Measurements from ENCODE around the gene CEP68.
"Not testable (repeated sequence)": the region's sequence is repeated elsewhere in the genome, so short reads cannot be mapped to it uniquely, and the experiment has no call there.

The CEP68 gene

GRCh38 chr2:65129826-65130663, 73.8 kb downstream of the CEP68 start, which contains the start of gene RAB1A:
RAB1A (minus strand) TSS chr2:65130106; CDS start chr2:65129915, 191 bp downstream.
- DNase-seq (ENCODE audit: low read depth): peak; percentile 99

GRCh38 chr2:65130664-65131175, 74.5 kb downstream of the CEP68 start:
- DNase-seq (ENCODE audit: low read depth): no peak

- DNase-seq (ENCODE audit: low read depth): not testable (repeated sequence)
These were observed 76.7 kb downstream of the CEP68 start for GRCh38 chr2:65132930-65133329.

GRCh38 chr2:65133626-65134025, 77.4 kb downstream of the CEP68 start:
- no peak for DNase-seq (ENCODE audit: low read depth)

GRCh38 chr2:65134158-65134557, 77.9 kb downstream of the CEP68 start:
- no peak for DNase-seq (ENCODE audit: low read depth)

- DNase-seq (ENCODE audit: low read depth): no peak
These were observed 80.0 kb downstream of the CEP68 start for GRCh38 chr2:65136253-65136652.

Data from activated T-helper 9 cell treated with anti-CD3 and anti-CD28 coated beads, Interleukin-2, amount 50 U/mL, for 16 hours (primary cell).